ENCODE results near the gene BTBD6.

GRCh38 chr14:105279642-105280361 lies 31.5 kb downstream of the BTBD6 start:
- TF ChIP-seq EZH2 (IDR thresholded peaks at IDR 0.05; ENCODE audit: borderline replicate concordance, low read depth, low read length, severe bottlenecking) (no peak), CTCF (IDR thresholded peaks at IDR 0.05; ENCODE audit: borderline replicate concordance, extremely low read depth, low read length, poor library complexity, severe bottlenecking) (no peak)
